ENCODE results near the gene APC. TPM values are rescaled to one million over a fixed set of nuclear protein-coding genes. Genes with fewer than 3 reads are reported as not detected.

APC gene
- total and polyA plus RNA-seq, 2 of the 13 experiments (the other 11 are each of a cell fraction or from before 2014, with no cell fraction given) = 6.1 to 19.0 TPM

GRCh38 chr5:112720576-112720975 is 17.1 kb upstream of the APC start:
- intact Hi-C loops (cut with micrococcal nuclease; ENCODE audit: unreplicated experiment) (no loop called here), in situ Hi-C loops (cut with HindIII; ENCODE audit: extremely low pct_ligation_motif_present, low pct_unique_long_range_greater_than_20kb) (no loop called here)
- no peak overlapping the region for H3K4me2 ChIP-seq (ENCODE audit: low read depth, low read length)
- H3K27ac ChIP-seq (ENCODE audit: extremely low read length, insufficient read depth, low read length) = no peak overlapping the region
- BruUV-seq (replicated peaks) = no TSS peak
- no peaks in the 10 kb centered on the region for H4K20me1 ChIP-seq (ENCODE audit: insufficient read depth, low read length)
- no peaks in the 10 kb centered on the region for H3K36me3 ChIP-seq (replicated peaks in 1 of 2; ENCODE audit: control insufficient read depth in 1 of 2, insufficient read depth in 2 of 2, low read length in 2 of 2)
- DNase-seq (ENCODE audit: low spot score) = no peak
- no peak for FAIRE-seq
- H3K79me2 ChIP-seq (ENCODE audit: insufficient read depth, low read length) = peaks cover 39% of the 10 kb centered on the region
- 98% methylated on average over 2 of the region's 2 CpGs for WGBS (ENCODE audit: low lambda C conversion rate)
- CTCF ChIA-PET (ENCODE audit: low intra/inter-chr PET ratio, low total read pairs) = no interaction called here
- H2AFZ ChIP-seq (ENCODE audit: low read length) = no peak overlapping the region
- H3K4me1 ChIP-seq (ENCODE audit: insufficient read depth, low read length) = no peaks in the 10 kb centered on the region
- POLR2A ChIA-PET = interaction anchor here (1.4 kb wide), 1 partner anchor 13 kb away, joined by 3 read pairs; no protein-coding TSS in a partner anchor
- no peak overlapping the region for H3K4me3 ChIP-seq (replicated peaks in 1 of 3; ENCODE audit: insufficient read depth in 1 of 3, low read depth in 2 of 3, low read length in 3 of 3)
- H3K9me3 ChIP-seq (ENCODE audit: low read length) = no peaks in the 10 kb centered on the region
- H3K27me3 ChIP-seq (ENCODE audit: control insufficient read depth in 1 of 2, insufficient read depth in 2 of 2, low read length in 2 of 2) = no peaks in the 10 kb centered on the region
- H3K9ac ChIP-seq (ENCODE audit: insufficient read depth, low read depth, low read length) = no peak overlapping the region
- ATAC-seq = no peak
- no peak for TF ChIP-seq ZBTB2 (CRISPR knock-in tag; IDR thresholded peaks at IDR 0.05; ENCODE audit: low read depth)
- no peak for TF ChIP-seq ZMYM3 (CRISPR knock-in tag; IDR thresholded peaks at IDR 0.05)
- TF ChIP-seq AHDC1 (CRISPR knock-in tag; IDR thresholded peaks at IDR 0.05; ENCODE audit: borderline replicate concordance) = no peak
- no peak for TF ChIP-seq ZNF274 (CRISPR knock-in tag; IDR thresholded peaks at IDR 0.05)
